HFF-Myc (cell line): ENCODE measurements around the gene NHEJ1.
A peak's percentile ranks its signal among the peaks of the same experiment; 100 is the strongest.

Source experiments
- DNase-seq: peaks from one replicate; pipeline ENCODE4 v3.0.0-alpha.2; 2011; ENCODE audit warnings: low read depth; ENCODE audit errors: extremely low read depth
- H3K4me3 ChIP-seq: replicated peaks from 2 replicates; pipeline ENCODE4 v1.5.1; 2011; ENCODE audit warnings: low read depth, mild to moderate bottlenecking, control low read depth, low read length
- TF ChIP-seq, protein P1 (sequence below): IDR thresholded peaks from 2 replicates; pipeline ENCODE4 v1.5.1; 2012; ENCODE audit warnings: mild to moderate bottlenecking, low read depth, low read length, control low read depth; ENCODE audit errors: missing control alignments

NHEJ1 gene

DNA sequence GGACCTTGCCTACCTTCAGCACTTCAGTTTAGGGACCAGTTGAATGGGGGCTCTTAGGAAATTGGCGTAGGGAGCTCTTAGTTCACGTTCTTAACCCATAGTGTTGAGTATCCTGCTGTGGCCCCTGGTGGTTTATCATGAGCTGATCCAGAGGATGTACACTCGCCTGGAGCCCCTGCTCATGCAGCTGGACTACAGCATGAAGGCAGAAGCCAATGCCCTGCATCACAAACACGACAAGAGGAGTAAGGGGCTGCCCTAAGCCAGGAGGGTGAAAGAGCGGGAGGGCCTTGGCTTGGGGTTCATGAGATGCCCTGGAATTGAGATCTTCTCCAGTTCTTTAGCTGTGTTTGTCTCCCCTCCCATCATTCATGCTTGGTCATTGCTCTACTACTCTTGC lies 20.3 kb upstream of the NHEJ1 start:
- TF ChIP-seq, protein P1, sequence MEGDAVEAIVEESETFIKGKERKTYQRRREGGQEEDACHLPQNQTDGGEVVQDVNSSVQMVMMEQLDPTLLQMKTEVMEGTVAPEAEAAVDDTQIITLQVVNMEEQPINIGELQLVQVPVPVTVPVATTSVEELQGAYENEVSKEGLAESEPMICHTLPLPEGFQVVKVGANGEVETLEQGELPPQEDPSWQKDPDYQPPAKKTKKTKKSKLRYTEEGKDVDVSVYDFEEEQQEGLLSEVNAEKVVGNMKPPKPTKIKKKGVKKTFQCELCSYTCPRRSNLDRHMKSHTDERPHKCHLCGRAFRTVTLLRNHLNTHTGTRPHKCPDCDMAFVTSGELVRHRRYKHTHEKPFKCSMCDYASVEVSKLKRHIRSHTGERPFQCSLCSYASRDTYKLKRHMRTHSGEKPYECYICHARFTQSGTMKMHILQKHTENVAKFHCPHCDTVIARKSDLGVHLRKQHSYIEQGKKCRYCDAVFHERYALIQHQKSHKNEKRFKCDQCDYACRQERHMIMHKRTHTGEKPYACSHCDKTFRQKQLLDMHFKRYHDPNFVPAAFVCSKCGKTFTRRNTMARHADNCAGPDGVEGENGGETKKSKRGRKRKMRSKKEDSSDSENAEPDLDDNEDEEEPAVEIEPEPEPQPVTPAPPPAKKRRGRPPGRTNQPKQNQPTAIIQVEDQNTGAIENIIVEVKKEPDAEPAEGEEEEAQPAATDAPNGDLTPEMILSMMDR: no peak
- DNase-seq: no peak

DNA sequence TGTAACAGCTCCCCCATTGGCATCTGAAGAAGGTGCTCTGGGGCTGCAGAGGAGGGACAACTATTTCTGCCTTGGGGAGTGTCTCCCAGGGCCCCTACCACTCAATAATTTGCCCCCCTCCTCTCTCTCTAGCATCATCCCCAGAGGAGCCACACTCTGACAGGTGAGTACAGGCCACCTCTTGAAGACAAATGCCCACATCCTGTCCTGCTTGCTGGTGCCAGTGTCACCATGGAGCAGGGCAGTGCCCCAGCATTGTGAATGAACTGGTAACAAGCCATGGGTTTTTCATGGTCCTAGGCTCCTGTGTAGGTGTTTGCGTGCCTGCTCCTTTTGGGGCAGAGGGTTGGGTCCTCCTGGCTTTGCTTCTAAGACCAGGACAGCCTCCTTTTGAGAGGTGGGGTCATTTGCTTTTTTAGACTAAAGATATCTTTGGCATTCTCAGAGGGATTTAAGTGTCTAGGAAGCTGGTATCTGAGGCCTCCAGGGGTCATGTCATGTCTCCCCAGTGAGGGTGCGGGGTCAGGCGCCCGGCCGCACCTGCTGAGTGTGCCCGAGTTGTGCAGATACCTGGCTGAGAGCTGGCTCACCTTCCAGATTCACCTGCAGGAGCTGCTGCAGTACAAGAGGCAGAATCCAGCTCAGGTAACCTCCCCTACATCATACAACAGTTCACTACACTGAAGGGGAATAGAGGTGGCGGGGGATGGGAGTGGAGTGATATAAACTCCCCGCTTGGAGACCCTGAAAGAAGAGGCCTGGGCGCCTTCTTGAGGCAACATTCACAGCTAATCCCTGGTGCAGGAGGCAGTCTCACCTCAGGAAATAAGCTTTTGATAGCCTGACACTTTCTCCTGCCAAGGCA lies 19.2 kb upstream of the NHEJ1 start:
- no peak for DNase-seq
- peak overlapping the region; percentile 78; the same call in 1 of the 2 replicates for H3K4me3 ChIP-seq
- TF ChIP-seq, protein P1: no peak

More for the DNA sequence above, 20.3 kb upstream of the NHEJ1 start:
- no peak overlapping the region for H3K4me3 ChIP-seq

DNA sequence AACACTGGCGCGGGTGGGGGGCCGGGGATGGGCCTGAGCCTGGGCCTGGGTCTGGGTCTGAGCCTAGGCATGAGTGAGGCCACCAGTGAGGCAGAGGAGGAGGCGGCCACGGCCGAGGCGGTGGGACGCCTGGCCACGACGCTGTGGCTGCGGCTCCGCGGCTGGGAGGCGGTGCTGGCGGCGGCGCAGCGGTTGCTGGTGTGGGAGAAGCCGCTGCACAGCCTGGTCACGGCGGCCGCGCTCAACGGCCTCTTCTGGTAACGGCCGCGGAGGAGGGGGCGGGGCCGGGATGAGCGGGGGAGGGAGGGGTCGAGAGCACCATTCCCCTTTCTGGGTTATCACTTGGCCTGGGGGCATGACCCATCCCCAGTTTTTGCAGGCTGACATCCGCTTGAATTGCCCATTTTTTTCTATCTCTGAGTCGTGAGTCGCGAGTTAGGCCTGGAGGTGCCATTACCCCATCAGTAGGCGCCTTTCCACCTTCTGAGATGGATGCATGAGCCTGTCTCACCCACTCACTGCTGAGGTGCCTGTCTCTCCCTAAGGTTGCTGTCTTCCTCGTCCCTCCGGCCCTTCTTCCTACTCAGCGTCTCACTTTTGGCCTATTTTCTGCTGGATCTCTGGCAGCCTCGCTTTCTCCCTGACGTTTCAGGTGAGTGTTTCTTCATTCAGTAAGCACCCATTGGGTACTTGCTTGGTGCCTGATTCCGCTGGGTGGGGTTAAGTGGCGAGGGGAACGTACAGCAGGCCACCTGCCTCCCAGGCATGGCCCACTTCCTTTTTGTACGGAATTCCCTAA lies 18.0 kb upstream of the NHEJ1 start:
- TF ChIP-seq, protein P1: no peak
- peak overlapping the region; percentile 78 for H3K4me3 ChIP-seq
- DNase-seq: no peak

DNA sequence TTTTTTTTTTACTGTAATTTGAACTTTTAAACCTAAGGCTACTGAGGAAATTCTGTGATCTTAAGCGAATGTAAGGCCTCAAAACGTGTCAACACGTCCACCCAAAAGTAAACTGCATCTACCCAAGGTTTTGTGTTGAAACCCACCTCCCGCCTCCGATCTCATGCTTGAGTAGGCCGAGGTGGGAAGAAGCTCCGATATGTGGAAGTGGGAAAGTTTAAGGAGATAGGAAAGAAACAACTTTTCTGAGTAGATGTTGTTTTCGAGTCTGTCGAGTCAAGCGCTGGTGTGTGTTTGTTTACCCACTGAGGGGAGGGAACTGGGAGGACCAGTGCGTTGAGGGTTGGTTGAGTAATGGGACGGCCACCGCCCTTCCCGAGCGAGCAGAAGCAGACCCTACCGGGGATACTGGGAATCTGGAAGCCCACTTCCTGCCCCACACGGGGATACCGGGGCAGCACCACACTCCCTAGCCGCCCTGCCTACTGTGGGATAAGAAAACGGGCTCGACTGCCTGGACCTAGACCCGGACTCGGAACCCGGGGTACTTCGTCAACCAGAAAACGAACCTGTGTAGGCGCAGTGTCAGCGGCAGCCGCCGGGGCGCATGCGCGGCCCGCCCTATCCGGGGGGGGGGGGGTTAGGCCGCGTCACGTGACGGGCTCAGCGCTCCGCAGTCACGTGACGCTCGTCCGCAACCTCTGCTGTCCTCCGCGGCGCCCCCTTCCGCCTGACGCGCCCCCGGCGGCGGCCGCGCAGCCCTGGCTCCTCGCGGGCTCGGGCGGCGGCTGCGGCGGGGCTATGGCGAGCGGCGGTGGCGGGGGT lies 17.1 kb upstream of the NHEJ1 start, which contains the start of gene RETREG2:
TSS of gene RETREG2 (plus strand) at position 724 of the 825 bp plus-strand sequence. CDS start at position 802, 78 bp downstream.
- TF ChIP-seq, protein P1: peak; percentile 7
- H3K4me3 ChIP-seq: peak within 1 kb of the TSS; percentile 78
- DNase-seq: no peak

DNA sequence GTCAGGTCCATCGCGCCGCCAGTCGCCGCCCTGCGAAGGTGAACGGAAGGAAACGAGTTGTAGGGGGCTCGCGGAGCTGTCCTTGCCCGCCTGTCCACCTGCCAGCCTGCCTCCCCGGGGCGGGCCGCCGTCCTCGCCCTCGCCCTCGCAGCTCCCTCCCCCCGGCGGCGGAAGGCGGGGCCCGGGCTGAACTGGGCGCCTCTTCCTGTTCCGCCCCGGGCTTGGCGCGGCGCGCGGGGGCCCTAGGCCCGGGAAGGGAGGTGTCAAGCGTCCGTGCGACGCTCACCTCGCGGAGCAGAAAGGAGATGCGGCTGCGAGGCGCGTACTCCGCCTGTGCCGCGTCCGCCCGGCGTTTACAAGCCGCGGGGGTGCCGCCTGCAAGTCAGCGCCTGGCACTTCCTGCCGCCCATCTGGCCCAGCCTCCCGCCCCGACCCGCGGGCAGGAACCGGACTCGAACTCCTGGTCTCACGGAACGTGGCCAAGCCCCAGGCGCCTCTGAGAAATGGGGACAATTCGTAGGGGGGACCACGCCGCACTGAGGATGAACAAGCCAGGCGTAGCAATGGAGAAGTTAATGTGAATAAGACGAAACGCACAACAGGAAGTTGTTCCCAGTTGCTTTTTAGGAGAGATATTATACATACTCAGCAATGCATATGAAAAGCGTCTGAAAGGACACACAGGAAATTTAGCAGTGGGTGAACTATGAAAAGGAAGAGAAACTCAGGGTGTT lies 16.4 kb upstream of the NHEJ1 start, which contains the start of gene CNPPD1:
TSS of gene CNPPD1 (minus strand) at position 108 of the 734 bp plus-strand sequence. CDS start at position 11, 97 bp downstream.
- peak within 1 kb of the TSS; percentile 78 for H3K4me3 ChIP-seq
- no peak for DNase-seq
- TF ChIP-seq, protein P1: no peak
